IMR-90 (cell line): ENCODE results near the gene EXOC4. TPM values are rescaled to one million over a fixed set of nuclear protein-coding genes. Genes with fewer than 3 reads are reported as not detected.
A peak's percentile ranks its signal among the peaks of the same experiment; 100 is the strongest.

Experiments
- ATAC-seq: fragments of 200-7000 bp; cut with Tn5 transposase; 2 replicates; pipeline ENCODE4 v1.9.1; 2020; ENCODE audit warnings: low read depth, mild to moderate bottlenecking, moderate library complexity
- BruUV-seq: library from RNA; stranded (reverse); fragments of 400-500 nt; replicated peaks from 2 replicates; lab custom pipeline; 2021; lab: Mats Ljungman, UMichigan
- CTCF ChIA-PET: fragments of 300-600 bp; formaldehyde crosslinking; extraction: SDS; loops from one replicate; lab custom pipeline; 2021; ENCODE audit warnings: antibody characterized with exemption; lab: Yijun Ruan, JAX
- POLR2A ChIA-PET: fragments of 300-600 bp; sonication (Branson Sonifier 250); formaldehyde crosslinking; loops from one replicate; lab custom pipeline; 2022; ENCODE audit warnings: antibody characterized with exemption; ENCODE audit not compliant: unreplicated experiment; lab: Charles Lee
- DNase-seq: peaks from one replicate; pipeline ENCODE4 v3.0.0; 2013
- H2AFZ ChIP-seq: replicated peaks from 2 replicates; pipeline ENCODE3; 2013; ENCODE audit warnings: low read length, mild to moderate bottlenecking; ENCODE audit not compliant: poor library complexity
- H2AK5ac ChIP-seq: 2 replicates; pipeline ENCODE4 v1.6.1; 2013; ENCODE audit warnings: low read depth, low read length, inconsistent platforms
- H2AK9ac ChIP-seq: replicated peaks from 2 replicates; pipeline ENCODE3; 2013; ENCODE audit warnings: mild to moderate bottlenecking, low read depth, low read length, moderate library complexity; ENCODE audit not compliant: poor library complexity
- H2BK120ac ChIP-seq: 2 replicates; pipeline ENCODE4 v1.6.1; 2013; ENCODE audit warnings: low read depth, low read length, inconsistent platforms
- H2BK15ac ChIP-seq: 3 replicates; pipeline ENCODE4 v1.6.1; 2013; ENCODE audit warnings: low read depth, low read length, inconsistent platforms
- H2BK20ac ChIP-seq: 2 replicates; pipeline ENCODE4 v1.6.1; 2013; ENCODE audit warnings: low read depth, mild to moderate bottlenecking, inconsistent platforms, low read length, moderate library complexity
- H2BK5ac ChIP-seq: 2 replicates; pipeline ENCODE4 v1.6.1; 2013; ENCODE audit warnings: mild to moderate bottlenecking, low read depth, low read length, inconsistent platforms; ENCODE audit not compliant: poor library complexity, severe bottlenecking
- H3K14ac ChIP-seq: replicated peaks from 2 replicates; pipeline ENCODE4 v1.6.1; 2013; ENCODE audit warnings: low read depth, low read length, inconsistent platforms
- H3K18ac ChIP-seq: 2 replicates; pipeline ENCODE4 v1.6.1; 2013; ENCODE audit warnings: low read depth, low read length, control low read depth
- H3K23ac ChIP-seq: 2 replicates; pipeline ENCODE4 v1.6.1; 2013; ENCODE audit warnings: low read depth, low read length, inconsistent platforms
- H3K27ac ChIP-seq: 2 replicates; pipeline ENCODE4 v1.5.1; 2013; ENCODE audit warnings: mild to moderate bottlenecking, control low read depth, low read length; ENCODE audit not compliant: insufficient read depth
- H3K27me3 ChIP-seq: 2 replicates; pipeline ENCODE4 v1.6.1; 2013; ENCODE audit warnings: low read length; ENCODE audit not compliant: control insufficient read depth, insufficient read depth
- H3K36me3 ChIP-seq: 2 replicates; pipeline ENCODE4 v1.6.1; 2013; ENCODE audit warnings: low read length, mixed read lengths; ENCODE audit not compliant: control insufficient read depth, insufficient read depth
- H3K4ac ChIP-seq: 2 replicates; pipeline ENCODE4 v1.6.1; 2013; ENCODE audit warnings: low read depth, low read length, inconsistent platforms
- H3K4me1 ChIP-seq: 2 replicates; pipeline ENCODE4 v1.6.1; 2013; ENCODE audit warnings: low read length, mixed read lengths; ENCODE audit not compliant: control insufficient read depth, insufficient read depth
- H3K4me2 ChIP-seq: 2 replicates; pipeline ENCODE4 v1.6.1; 2013; ENCODE audit warnings: low read depth, mild to moderate bottlenecking, control low read depth, low read length, moderate library complexity
- H3K4me3 ChIP-seq: 2 replicates; pipeline ENCODE4 v1.5.1; 2013; ENCODE audit warnings: low read depth, mild to moderate bottlenecking, control low read depth, low read length, moderate library complexity; ENCODE audit not compliant: insufficient read depth
- H3K56ac ChIP-seq: 2 replicates; pipeline ENCODE4 v1.6.1; 2013; ENCODE audit warnings: low read length, inconsistent platforms; ENCODE audit not compliant: insufficient read depth; ENCODE audit errors: extremely low read depth
- H3K79me1 ChIP-seq, 2 experiments: 2 replicates each; pipeline ENCODE4 v1.6.1; 2013; ENCODE audit warnings: low read length in 2 of 2, inconsistent platforms in 1 of 2, low read depth in 1 of 2
- H3K9ac ChIP-seq: 2 replicates; pipeline ENCODE4 v1.6.1; 2013; ENCODE audit warnings: low read depth, low read length, control low read depth
- H3K9me1 ChIP-seq: 2 replicates; pipeline ENCODE4 v1.6.1; 2013; ENCODE audit warnings: low read length, inconsistent platforms; ENCODE audit not compliant: insufficient read depth
- H3K9me3 ChIP-seq: 2 replicates; pipeline ENCODE4 v1.6.1; 2013; ENCODE audit warnings: low read length; ENCODE audit not compliant: control insufficient read depth, insufficient read depth
- H4K20me1 ChIP-seq: 2 replicates; pipeline ENCODE4 v1.6.1; 2013; ENCODE audit warnings: low read length, inconsistent platforms; ENCODE audit not compliant: insufficient read depth
- H4K5ac ChIP-seq: 2 replicates; pipeline ENCODE4 v1.6.1; 2013; ENCODE audit warnings: mild to moderate bottlenecking, low read depth, low read length, control low read depth
- H4K8ac ChIP-seq, 2 experiments: 2 replicates each; pipeline ENCODE4 v1.6.1; 2013; ENCODE audit warnings: low read depth in 2 of 2, low read length in 2 of 2, control low read depth in 1 of 2, inconsistent platforms in 1 of 2
- H4K91ac ChIP-seq: 2 replicates; pipeline ENCODE4 v1.6.1; 2013; ENCODE audit warnings: low read depth, low read length, inconsistent platforms; ENCODE audit not compliant: insufficient read depth
- BHLHE40 ChIP-seq: fragments of 150-350 bp; IDR thresholded peaks from 2 replicates; pipeline ENCODE4 v1.6.1; 2016; ENCODE audit warnings: mild to moderate bottlenecking, low read depth, low read length
- CEBPB ChIP-seq: IDR thresholded peaks from 2 replicates; pipeline ENCODE4 v1.6.1; 2012; ENCODE audit warnings: low read depth, low read length, improper control_type of control experiment
- CHD1 ChIP-seq: IDR thresholded peaks from 2 replicates; pipeline ENCODE4 v1.6.1; 2012; ENCODE audit warnings: low read depth, low read length, improper control_type of control experiment
- ELK1 ChIP-seq: fragments of 150-350 bp; IDR thresholded peaks from 2 replicates; pipeline ENCODE4 v1.6.1; 2016; ENCODE audit warnings: low read depth, mild to moderate bottlenecking, low read length, moderate library complexity, borderline replicate concordance
- FOS ChIP-seq: fragments of 150-350 bp; IDR thresholded peaks from 2 replicates; pipeline ENCODE4 v1.6.1; 2016; ENCODE audit warnings: low read depth, low read length
- MAFK ChIP-seq: IDR thresholded peaks from 2 replicates; pipeline ENCODE4 v1.6.1; 2012; ENCODE audit warnings: low read depth, low read length, improper control_type of control experiment
- MAZ ChIP-seq: IDR thresholded peaks from 2 replicates; pipeline ENCODE4 v1.6.1; 2012; ENCODE audit warnings: low read depth, mild to moderate bottlenecking, low read length, improper control_type of control experiment, moderate library complexity, borderline replicate concordance
- NFE2L2 ChIP-seq: fragments of 150-350 bp; IDR thresholded peaks from 2 replicates; pipeline ENCODE4 v1.6.1; 2016; ENCODE audit warnings: low read depth, mild to moderate bottlenecking, low read length
- POLR2A ChIP-seq: IDR thresholded peaks from 2 replicates; pipeline ENCODE4 v1.6.1; 2012; ENCODE audit warnings: mild to moderate bottlenecking, low read depth, low read length
- RAD21 ChIP-seq: IDR thresholded peaks from 2 replicates; pipeline ENCODE4 v1.6.1; 2012; ENCODE audit warnings: low read length, improper control_type of control experiment
- RCOR1 ChIP-seq: IDR thresholded peaks from 2 replicates; pipeline ENCODE4 v1.6.1; 2012; ENCODE audit warnings: mild to moderate bottlenecking, low read length, improper control_type of control experiment; ENCODE audit not compliant: insufficient replicate concordance
- RFX5 ChIP-seq: IDR thresholded peaks from 2 replicates; pipeline ENCODE4 v1.8.0; 2012; ENCODE audit warnings: low read depth, mild to moderate bottlenecking, low read length, moderate library complexity
- SMC3 ChIP-seq: fragments of 150-350 bp; IDR thresholded peaks from 2 replicates; pipeline ENCODE4 v1.6.1; 2016; ENCODE audit warnings: low read depth, mild to moderate bottlenecking, antibody characterized with exemption, low read length, moderate library complexity
- WGBS, 2 experiments: methylation state at CpG; one replicate each; pipeline versions ENCODE4 v1.1.5 to v1.1.7; 2013; ENCODE audit warnings: missing lambda C conversion rate in 2 of 2; ENCODE audit not compliant: insufficient read length in 1 of 2; ENCODE audit errors: extremely low coverage in 2 of 2; 5-methylcytosine and 5-hydroxymethylcytosine counted together
- dilution Hi-C: fragments of 300-500 bp; cut with HindIII; formaldehyde crosslinking; loops from one replicate; pipeline ENCODE4 v1.14.3; 2018; ENCODE audit warnings: low sequenced_read_pairs; ENCODE audit not compliant: unreplicated experiment
- in situ Hi-C: fragments of 300-500 bp; cut with MboI; formaldehyde crosslinking; loops from 3 replicates; pipeline ENCODE4 v1.14.3; 2019; ENCODE audit warnings: low sequenced_read_pairs, inconsistent platforms, mixed read lengths
- intact Hi-C: fragments of 100-400 bp; cut with micrococcal nuclease; formaldehyde crosslinking; loops from 2 replicates; pipeline ENCODE4 v1.10.0; 2022
- polyA plus RNA-seq, 3 experiments: library from polyadenylated mRNA; depleted of rRNA; stranded (reverse); fragments of >200 nt; gene quantifications; 2 replicates each; pipeline ENCODE4 v1.2.3, GENCODE V29; 2012; ENCODE audit warnings: low replicate concordance in 1 of 3
- total RNA-seq: library from RNA; depleted of rRNA; stranded (reverse); fragments of >200 nt; gene quantifications from 2 replicates; pipeline ENCODE4 v1.2.3, GENCODE V29; 2012
- TF ChIP-seq, protein P1 (sequence below): conservative IDR thresholded peaks from 2 replicates; pipeline ENCODE4 v1.5.1; 2012; ENCODE audit warnings: mild to moderate bottlenecking, low read depth, low read length, improper control_type of control experiment
- TF ChIP-seq, protein P2 (sequence below): fragments of 150-350 bp; IDR thresholded peaks from 2 replicates; pipeline ENCODE4 v1.6.1; 2017; ENCODE audit warnings: mild to moderate bottlenecking, antibody characterized with exemption, low read length, low read depth

The EXOC4 gene
- total and polyA plus RNA-seq, 2 of the 4 experiments (the other 2 are of a cell fraction), result 25.4 to 94.6 TPM

GRCh38 chr7:133365917-133366316, 113.0 kb downstream of the EXOC4 start:
- no peak for TF ChIP-seq RCOR1
- TF ChIP-seq RFX5, result no peak
- TF ChIP-seq NFE2L2, result no peak
- no peak for TF ChIP-seq POLR2A
- TF ChIP-seq CEBPB, result no peak
- TF ChIP-seq, protein P1, sequence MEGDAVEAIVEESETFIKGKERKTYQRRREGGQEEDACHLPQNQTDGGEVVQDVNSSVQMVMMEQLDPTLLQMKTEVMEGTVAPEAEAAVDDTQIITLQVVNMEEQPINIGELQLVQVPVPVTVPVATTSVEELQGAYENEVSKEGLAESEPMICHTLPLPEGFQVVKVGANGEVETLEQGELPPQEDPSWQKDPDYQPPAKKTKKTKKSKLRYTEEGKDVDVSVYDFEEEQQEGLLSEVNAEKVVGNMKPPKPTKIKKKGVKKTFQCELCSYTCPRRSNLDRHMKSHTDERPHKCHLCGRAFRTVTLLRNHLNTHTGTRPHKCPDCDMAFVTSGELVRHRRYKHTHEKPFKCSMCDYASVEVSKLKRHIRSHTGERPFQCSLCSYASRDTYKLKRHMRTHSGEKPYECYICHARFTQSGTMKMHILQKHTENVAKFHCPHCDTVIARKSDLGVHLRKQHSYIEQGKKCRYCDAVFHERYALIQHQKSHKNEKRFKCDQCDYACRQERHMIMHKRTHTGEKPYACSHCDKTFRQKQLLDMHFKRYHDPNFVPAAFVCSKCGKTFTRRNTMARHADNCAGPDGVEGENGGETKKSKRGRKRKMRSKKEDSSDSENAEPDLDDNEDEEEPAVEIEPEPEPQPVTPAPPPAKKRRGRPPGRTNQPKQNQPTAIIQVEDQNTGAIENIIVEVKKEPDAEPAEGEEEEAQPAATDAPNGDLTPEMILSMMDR, result no peak
- TF ChIP-seq MAZ, result no peak
- no peak for TF ChIP-seq CHD1
- no peak for TF ChIP-seq FOS
- TF ChIP-seq SMC3, result no peak
- TF ChIP-seq, protein P2, sequence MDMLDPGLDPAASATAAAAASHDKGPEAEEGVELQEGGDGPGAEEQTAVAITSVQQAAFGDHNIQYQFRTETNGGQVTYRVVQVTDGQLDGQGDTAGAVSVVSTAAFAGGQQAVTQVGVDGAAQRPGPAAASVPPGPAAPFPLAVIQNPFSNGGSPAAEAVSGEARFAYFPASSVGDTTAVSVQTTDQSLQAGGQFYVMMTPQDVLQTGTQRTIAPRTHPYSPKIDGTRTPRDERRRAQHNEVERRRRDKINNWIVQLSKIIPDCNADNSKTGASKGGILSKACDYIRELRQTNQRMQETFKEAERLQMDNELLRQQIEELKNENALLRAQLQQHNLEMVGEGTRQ, result no peak
- no peak for TF ChIP-seq MAFK
- TF ChIP-seq ELK1, result no peak
- TF ChIP-seq BHLHE40, result no peak
- TF ChIP-seq RAD21, result no peak
- Histone ChIP-seq H3K4me3 (no peak overlapping the region), H4K20me1 (no peaks in the 10 kb centered on the region), H2BK5ac (no peak overlapping the region), H3K56ac (no peak overlapping the region), H3K4me2 (no peak overlapping the region; the same call in 1 of the 2 replicates), H3K4ac (peak overlapping the region; percentile 1; the same call in 1 of the 2 replicates), H2BK15ac (no peak overlapping the region), H4K8ac (no peak overlapping the region), H3K18ac (no peak overlapping the region), H2AK9ac (no peak overlapping the region), H3K9ac (no peak overlapping the region), H2BK120ac (no peak overlapping the region), H3K36me3 (0 out of 2 replicates have a peak, but pooled peaks cover 1% of the 10 kb centered on the region), H3K4me1 (peaks cover 6% of the 10 kb centered on the region), H3K23ac (no peak overlapping the region), H3K14ac (0 out of 2 replicates have a peak overlapping the region, but pooled peaks have one; percentile 52), H4K5ac (no peak overlapping the region), H4K91ac (no peak overlapping the region), H3K79me1 (peaks cover 14 to 18% of the 10 kb centered on the region in 2 experiments), H2BK20ac (no peak overlapping the region; the same call in 1 of the 2 replicates), H3K9me1 (no peaks in the 10 kb centered on the region), H3K9me3 (no peaks in the 10 kb centered on the region), H2AK5ac (no peak overlapping the region), H3K27me3 (no peaks in the 10 kb centered on the region), H2AFZ (no peak overlapping the region), H3K27ac (no peak overlapping the region)
- no TSS peak for BruUV-seq
- ChIA-PET CTCF (no interaction called here), POLR2A (no interaction called here)
- in situ Hi-C loops, result no loop called here
- DNase-seq (peak; percentile 62), ATAC-seq (0 out of 2 replicates have a peak, but pooled peaks have one; percentile 24)
- dilution Hi-C loops, result no loop called here
- intact Hi-C loops, result no loop called here
- WGBS, 2 experiments, result no CpG with 5 or more reads among the region's 3 CpGs
